H1 (cell line): ENCODE measurements around the gene DUSP21. TPM values are rescaled to one million over a fixed set of nuclear protein-coding genes. Genes with fewer than 3 reads are reported as not detected.

Source experiments
- CEBPB ChIP-seq: IDR thresholded peaks from 2 replicates; pipeline ENCODE4 v1.6.1; 2012; ENCODE audit warnings: low read depth, low read length
- CHD2 ChIP-seq: IDR thresholded peaks from 2 replicates; pipeline ENCODE4 v1.6.1; 2012; ENCODE audit warnings: low read length, improper control_type of control experiment
- GABPA ChIP-seq: IDR thresholded peaks from 2 replicates; pipeline ENCODE4 v1.6.1; 2011; ENCODE audit warnings: mild to moderate bottlenecking, low read length, moderate library complexity, borderline replicate concordance; ENCODE audit not compliant: insufficient read depth
- GTF2F1 ChIP-seq: IDR thresholded peaks from 2 replicates; pipeline ENCODE4 v1.6.1; 2012; ENCODE audit warnings: low read depth, low read length, improper control_type of control experiment, borderline replicate concordance
- HDAC6 ChIP-seq: IDR thresholded peaks from one replicate; pipeline ENCODE4 v1.7.1; 2012; ENCODE audit warnings: low read depth, mild to moderate bottlenecking, inconsistent platforms, low read length, moderate library complexity
- JUN ChIP-seq: IDR thresholded peaks from 2 replicates; pipeline ENCODE4 v1.6.1; 2011; ENCODE audit warnings: low read depth, mild to moderate bottlenecking, improper control_type of control experiment, low read length
- MAFK ChIP-seq: IDR thresholded peaks from 2 replicates; pipeline ENCODE4 v1.6.1; 2012; ENCODE audit warnings: low read depth, mild to moderate bottlenecking, improper control_type of control experiment, low read length
- YY1 ChIP-seq: IDR thresholded peaks from 2 replicates; pipeline ENCODE4 v1.6.1; 2011; ENCODE audit warnings: low read depth, mild to moderate bottlenecking, low read length
- polyA plus RNA-seq, 7 experiments: library from polyadenylated mRNA; depleted of rRNA in 3 of 7; stranded (reverse) in 5 of 7; unstranded in 2 of 7; fragments of >200 nt in 5 of 7; fragments of 200-250 nt in 2 of 7; gene quantifications; 1 replicate in 5 of 7; 2 replicates in 1 of 7; 4 replicates in 1 of 7; pipeline versions ENCODE4 v1.2.1 to v1.2.3, GENCODE V29; 2011 to 2013; ENCODE audit warnings: missing spikeins in 2 of 7, mixed read lengths in 2 of 7
- total RNA-seq: library from RNA; stranded (reverse); fragmentation: NEBNext Ultra II Directional; extraction: Animal tissue kit (Norgen Biotek cat#: 25700); gene quantifications from 2 replicates; pipeline ENCODE4 v1.2.1, GENCODE V29; 2021
- TF ChIP-seq, protein P1 (sequence below): fragments of 300-600 bp; sonication (generic); IDR thresholded peaks from 2 replicates; pipeline ENCODE4 v1.7.1; 2012; ENCODE audit warnings: low read length, moderate library complexity, mild to moderate bottlenecking, inconsistent platforms; ENCODE audit not compliant: insufficient replicate concordance

The DUSP21 gene
- total and polyA plus RNA-seq, 2 of the 8 experiments (the other 6 are each of a cell fraction or from before 2014, with no cell fraction given) = not detected

DNA sequence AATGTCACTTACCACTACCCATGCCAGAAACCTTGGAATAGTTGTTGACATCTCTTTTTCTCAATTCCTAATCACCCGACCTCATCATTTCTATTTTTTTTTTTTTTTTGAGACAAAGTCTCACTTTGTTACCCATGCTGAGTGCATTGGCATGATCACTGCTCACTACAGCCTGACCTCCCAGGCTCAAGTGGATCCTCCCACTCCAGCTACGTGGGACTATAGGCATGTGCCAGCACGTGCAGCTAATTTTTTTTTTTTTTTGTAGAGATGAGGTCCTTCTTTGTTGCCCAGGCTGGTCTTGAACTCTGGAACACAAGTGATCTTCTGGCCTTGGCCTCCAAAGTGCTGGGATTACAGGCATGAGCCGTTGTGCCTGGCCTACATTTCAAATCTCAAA, 41.1 kb downstream of the DUSP21 start (continued):
- TF ChIP-seq, protein P1, sequence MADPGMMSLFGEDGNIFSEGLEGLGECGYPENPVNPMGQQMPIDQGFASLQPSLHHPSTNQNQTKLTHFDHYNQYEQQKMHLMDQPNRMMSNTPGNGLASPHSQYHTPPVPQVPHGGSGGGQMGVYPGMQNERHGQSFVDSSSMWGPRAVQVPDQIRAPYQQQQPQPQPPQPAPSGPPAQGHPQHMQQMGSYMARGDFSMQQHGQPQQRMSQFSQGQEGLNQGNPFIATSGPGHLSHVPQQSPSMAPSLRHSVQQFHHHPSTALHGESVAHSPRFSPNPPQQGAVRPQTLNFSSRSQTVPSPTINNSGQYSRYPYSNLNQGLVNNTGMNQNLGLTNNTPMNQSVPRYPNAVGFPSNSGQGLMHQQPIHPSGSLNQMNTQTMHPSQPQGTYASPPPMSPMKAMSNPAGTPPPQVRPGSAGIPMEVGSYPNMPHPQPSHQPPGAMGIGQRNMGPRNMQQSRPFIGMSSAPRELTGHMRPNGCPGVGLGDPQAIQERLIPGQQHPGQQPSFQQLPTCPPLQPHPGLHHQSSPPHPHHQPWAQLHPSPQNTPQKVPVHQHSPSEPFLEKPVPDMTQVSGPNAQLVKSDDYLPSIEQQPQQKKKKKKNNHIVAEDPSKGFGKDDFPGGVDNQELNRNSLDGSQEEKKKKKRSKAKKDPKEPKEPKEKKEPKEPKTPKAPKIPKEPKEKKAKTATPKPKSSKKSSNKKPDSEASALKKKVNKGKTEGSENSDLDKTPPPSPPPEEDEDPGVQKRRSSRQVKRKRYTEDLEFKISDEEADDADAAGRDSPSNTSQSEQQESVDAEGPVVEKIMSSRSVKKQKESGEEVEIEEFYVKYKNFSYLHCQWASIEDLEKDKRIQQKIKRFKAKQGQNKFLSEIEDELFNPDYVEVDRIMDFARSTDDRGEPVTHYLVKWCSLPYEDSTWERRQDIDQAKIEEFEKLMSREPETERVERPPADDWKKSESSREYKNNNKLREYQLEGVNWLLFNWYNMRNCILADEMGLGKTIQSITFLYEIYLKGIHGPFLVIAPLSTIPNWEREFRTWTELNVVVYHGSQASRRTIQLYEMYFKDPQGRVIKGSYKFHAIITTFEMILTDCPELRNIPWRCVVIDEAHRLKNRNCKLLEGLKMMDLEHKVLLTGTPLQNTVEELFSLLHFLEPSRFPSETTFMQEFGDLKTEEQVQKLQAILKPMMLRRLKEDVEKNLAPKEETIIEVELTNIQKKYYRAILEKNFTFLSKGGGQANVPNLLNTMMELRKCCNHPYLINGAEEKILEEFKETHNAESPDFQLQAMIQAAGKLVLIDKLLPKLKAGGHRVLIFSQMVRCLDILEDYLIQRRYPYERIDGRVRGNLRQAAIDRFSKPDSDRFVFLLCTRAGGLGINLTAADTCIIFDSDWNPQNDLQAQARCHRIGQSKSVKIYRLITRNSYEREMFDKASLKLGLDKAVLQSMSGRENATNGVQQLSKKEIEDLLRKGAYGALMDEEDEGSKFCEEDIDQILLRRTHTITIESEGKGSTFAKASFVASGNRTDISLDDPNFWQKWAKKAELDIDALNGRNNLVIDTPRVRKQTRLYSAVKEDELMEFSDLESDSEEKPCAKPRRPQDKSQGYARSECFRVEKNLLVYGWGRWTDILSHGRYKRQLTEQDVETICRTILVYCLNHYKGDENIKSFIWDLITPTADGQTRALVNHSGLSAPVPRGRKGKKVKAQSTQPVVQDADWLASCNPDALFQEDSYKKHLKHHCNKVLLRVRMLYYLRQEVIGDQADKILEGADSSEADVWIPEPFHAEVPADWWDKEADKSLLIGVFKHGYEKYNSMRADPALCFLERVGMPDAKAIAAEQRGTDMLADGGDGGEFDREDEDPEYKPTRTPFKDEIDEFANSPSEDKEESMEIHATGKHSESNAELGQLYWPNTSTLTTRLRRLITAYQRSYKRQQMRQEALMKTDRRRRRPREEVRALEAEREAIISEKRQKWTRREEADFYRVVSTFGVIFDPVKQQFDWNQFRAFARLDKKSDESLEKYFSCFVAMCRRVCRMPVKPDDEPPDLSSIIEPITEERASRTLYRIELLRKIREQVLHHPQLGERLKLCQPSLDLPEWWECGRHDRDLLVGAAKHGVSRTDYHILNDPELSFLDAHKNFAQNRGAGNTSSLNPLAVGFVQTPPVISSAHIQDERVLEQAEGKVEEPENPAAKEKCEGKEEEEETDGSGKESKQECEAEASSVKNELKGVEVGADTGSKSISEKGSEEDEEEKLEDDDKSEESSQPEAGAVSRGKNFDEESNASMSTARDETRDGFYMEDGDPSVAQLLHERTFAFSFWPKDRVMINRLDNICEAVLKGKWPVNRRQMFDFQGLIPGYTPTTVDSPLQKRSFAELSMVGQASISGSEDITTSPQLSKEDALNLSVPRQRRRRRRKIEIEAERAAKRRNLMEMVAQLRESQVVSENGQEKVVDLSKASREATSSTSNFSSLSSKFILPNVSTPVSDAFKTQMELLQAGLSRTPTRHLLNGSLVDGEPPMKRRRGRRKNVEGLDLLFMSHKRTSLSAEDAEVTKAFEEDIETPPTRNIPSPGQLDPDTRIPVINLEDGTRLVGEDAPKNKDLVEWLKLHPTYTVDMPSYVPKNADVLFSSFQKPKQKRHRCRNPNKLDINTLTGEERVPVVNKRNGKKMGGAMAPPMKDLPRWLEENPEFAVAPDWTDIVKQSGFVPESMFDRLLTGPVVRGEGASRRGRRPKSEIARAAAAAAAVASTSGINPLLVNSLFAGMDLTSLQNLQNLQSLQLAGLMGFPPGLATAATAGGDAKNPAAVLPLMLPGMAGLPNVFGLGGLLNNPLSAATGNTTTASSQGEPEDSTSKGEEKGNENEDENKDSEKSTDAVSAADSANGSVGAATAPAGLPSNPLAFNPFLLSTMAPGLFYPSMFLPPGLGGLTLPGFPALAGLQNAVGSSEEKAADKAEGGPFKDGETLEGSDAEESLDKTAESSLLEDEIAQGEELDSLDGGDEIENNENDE = no peak
- TF ChIP-seq GABPA (no peak), CEBPB (no peak), HDAC6 (no peak), GTF2F1 (no peak), CHD2 (no peak), YY1 (no peak), MAFK (no peak), JUN (no peak)
- TF ChIP-seq, all 59 proteins: peak for 0
